ENCODE measurements around the gene ITGBL1.

The ITGBL1 gene

DNA sequence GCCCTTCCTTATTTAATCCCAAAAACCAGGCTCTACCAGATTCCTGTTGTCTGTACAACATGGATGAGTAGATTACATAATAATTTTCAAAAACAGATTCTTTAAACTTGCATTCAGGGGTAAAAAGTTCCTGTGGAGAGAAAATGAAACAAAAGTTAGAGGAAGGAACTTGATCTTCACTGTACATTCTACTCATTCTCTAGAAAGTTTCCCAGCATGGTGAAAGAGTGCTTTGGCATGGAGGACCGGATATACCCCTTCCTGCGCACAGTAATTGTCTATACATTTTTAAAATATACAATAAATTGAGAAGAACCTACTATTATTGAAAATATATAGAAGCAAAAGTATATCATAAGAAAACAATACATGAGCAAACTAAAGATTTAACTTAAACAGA lies 274.2 kb downstream of the ITGBL1 start:
- no peaks in the 10 kb centered on the region for H3K4me1 ChIP-seq (ENCODE audit: insufficient read depth, low read length, poor library complexity, severe bottlenecking)
- H4K20me1 ChIP-seq (ENCODE audit: insufficient read depth, low read length, poor library complexity, severe bottlenecking): no peaks in the 10 kb centered on the region
- no peaks in the 10 kb centered on the region for H3K79me2 ChIP-seq (ENCODE audit: insufficient read depth, low read length)
- H3K9me2 ChIP-seq (replicated peaks; ENCODE audit: low read depth, low read length): no peaks in the 10 kb centered on the region
- H3F3A ChIP-seq (ENCODE audit: low read depth): no peaks in the 10 kb centered on the region
- no peak overlapping the region for H3K9ac ChIP-seq (ENCODE audit: low read depth, low read length, poor library complexity, severe bottlenecking)
- H3K27me3 ChIP-seq (ENCODE audit: insufficient read depth, low read length, poor library complexity, severe bottlenecking): no peaks in the 10 kb centered on the region
- TF ChIP-seq EZH2phosphoT487 (IDR thresholded peaks at IDR 0.05; ENCODE audit: borderline replicate concordance): no peak
- TF ChIP-seq, protein P1, sequence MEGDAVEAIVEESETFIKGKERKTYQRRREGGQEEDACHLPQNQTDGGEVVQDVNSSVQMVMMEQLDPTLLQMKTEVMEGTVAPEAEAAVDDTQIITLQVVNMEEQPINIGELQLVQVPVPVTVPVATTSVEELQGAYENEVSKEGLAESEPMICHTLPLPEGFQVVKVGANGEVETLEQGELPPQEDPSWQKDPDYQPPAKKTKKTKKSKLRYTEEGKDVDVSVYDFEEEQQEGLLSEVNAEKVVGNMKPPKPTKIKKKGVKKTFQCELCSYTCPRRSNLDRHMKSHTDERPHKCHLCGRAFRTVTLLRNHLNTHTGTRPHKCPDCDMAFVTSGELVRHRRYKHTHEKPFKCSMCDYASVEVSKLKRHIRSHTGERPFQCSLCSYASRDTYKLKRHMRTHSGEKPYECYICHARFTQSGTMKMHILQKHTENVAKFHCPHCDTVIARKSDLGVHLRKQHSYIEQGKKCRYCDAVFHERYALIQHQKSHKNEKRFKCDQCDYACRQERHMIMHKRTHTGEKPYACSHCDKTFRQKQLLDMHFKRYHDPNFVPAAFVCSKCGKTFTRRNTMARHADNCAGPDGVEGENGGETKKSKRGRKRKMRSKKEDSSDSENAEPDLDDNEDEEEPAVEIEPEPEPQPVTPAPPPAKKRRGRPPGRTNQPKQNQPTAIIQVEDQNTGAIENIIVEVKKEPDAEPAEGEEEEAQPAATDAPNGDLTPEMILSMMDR (conservative IDR thresholded peaks at IDR 0.05; ENCODE audit: low read length): no peak
- H3K9me3 ChIP-seq (ENCODE audit: insufficient read depth, low read depth, low read length): no peaks in the 10 kb centered on the region
- no peaks in the 10 kb centered on the region for H3K36me3 ChIP-seq (ENCODE audit: insufficient read depth, low read length)
- no peak overlapping the region for H2AFZ ChIP-seq (ENCODE audit: low read length)
- no peak overlapping the region for H3K4me2 ChIP-seq (ENCODE audit: low read depth, low read length, poor library complexity, severe bottlenecking)
- no peak overlapping the region for H3K4me3 ChIP-seq (ENCODE audit: low read length, poor library complexity, severe bottlenecking)

DNA sequence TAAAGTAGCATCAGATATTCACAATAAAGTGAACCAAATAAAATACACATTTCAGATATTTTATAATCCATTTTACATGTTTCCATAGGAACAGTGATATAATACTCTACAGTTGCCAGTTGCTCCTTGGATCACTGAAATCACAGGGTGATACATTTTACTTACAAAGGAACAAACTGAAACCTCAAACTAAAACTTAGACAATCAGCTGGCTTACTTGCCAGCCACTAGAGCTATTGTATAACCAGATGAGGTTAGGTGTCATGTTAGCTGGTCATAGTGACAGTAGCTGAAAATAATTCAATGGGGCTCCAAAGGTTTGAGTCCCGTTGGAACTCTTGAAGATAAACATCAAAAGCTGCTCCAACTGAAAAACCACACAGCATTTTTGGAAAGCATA lies 274.6 kb downstream of the ITGBL1 start:
- Histone ChIP-seq H4K20me1 (ENCODE audit: insufficient read depth, low read length, poor library complexity, severe bottlenecking) (no peaks in the 10 kb centered on the region), H3K4me2 (ENCODE audit: low read depth, low read length, poor library complexity, severe bottlenecking) (no peak overlapping the region), H2AFZ (ENCODE audit: low read length) (no peak overlapping the region), H3K9me3 (ENCODE audit: insufficient read depth, low read depth, low read length) (no peaks in the 10 kb centered on the region), H3K27me3 (ENCODE audit: insufficient read depth, low read length, poor library complexity, severe bottlenecking) (no peaks in the 10 kb centered on the region), H3K9ac (ENCODE audit: low read depth, low read length, poor library complexity, severe bottlenecking) (no peak overlapping the region), H3K36me3 (ENCODE audit: insufficient read depth, low read length) (no peaks in the 10 kb centered on the region), H3K9me2 (replicated peaks; ENCODE audit: low read depth, low read length) (no peaks in the 10 kb centered on the region), H3F3A (ENCODE audit: low read depth) (no peaks in the 10 kb centered on the region), H3K4me3 (ENCODE audit: low read length, poor library complexity, severe bottlenecking) (no peak overlapping the region), H3K4me1 (ENCODE audit: insufficient read depth, low read length, poor library complexity, severe bottlenecking) (no peaks in the 10 kb centered on the region), H3K79me2 (ENCODE audit: insufficient read depth, low read length) (no peaks in the 10 kb centered on the region)
- TF ChIP-seq, protein P1 (conservative IDR thresholded peaks at IDR 0.05; ENCODE audit: low read length): no peak
- no peak for TF ChIP-seq EZH2phosphoT487 (IDR thresholded peaks at IDR 0.05; ENCODE audit: borderline replicate concordance)

DNA sequence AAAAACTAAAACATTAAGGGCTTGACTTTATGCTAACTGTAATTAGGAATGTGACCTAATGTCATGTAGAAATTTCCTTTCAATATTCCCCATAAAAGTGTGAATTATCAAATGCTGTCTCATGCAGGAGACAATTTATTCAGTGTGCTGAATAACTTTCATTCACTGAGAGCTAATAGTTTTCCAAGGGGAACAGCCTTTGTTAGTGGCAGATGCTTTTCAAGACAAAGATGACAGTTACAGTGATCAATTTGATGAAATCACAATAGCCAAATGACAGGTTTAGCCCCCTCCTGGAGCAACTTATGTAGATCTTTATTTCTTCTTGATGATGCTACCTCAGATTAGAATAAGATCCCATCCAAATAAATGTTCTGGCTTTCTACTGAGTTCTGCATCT lies 275.5 kb downstream of the ITGBL1 start:
- no peaks in the 10 kb centered on the region for H3K79me2 ChIP-seq (ENCODE audit: insufficient read depth, low read length)
- H3K36me3 ChIP-seq (ENCODE audit: insufficient read depth, low read length): no peaks in the 10 kb centered on the region
- no peaks in the 10 kb centered on the region for H3K9me2 ChIP-seq (replicated peaks; ENCODE audit: low read depth, low read length)
- H3K9ac ChIP-seq (ENCODE audit: low read depth, low read length, poor library complexity, severe bottlenecking): no peak overlapping the region
- H4K20me1 ChIP-seq (ENCODE audit: insufficient read depth, low read length, poor library complexity, severe bottlenecking): no peaks in the 10 kb centered on the region
- no peaks in the 10 kb centered on the region for H3K27me3 ChIP-seq (ENCODE audit: insufficient read depth, low read length, poor library complexity, severe bottlenecking)
- H3K4me1 ChIP-seq (ENCODE audit: insufficient read depth, low read length, poor library complexity, severe bottlenecking): no peaks in the 10 kb centered on the region
- no peak overlapping the region for H2AFZ ChIP-seq (ENCODE audit: low read length)
- H3K4me3 ChIP-seq (ENCODE audit: low read length, poor library complexity, severe bottlenecking): no peak overlapping the region
- H3K9me3 ChIP-seq (ENCODE audit: insufficient read depth, low read depth, low read length): no peaks in the 10 kb centered on the region
- no peak overlapping the region for H3K4me2 ChIP-seq (ENCODE audit: low read depth, low read length, poor library complexity, severe bottlenecking)
- no peaks in the 10 kb centered on the region for H3F3A ChIP-seq (ENCODE audit: low read depth)
- TF ChIP-seq EZH2phosphoT487 (IDR thresholded peaks at IDR 0.05; ENCODE audit: borderline replicate concordance): no peak
- TF ChIP-seq, protein P1 (conservative IDR thresholded peaks at IDR 0.05; ENCODE audit: low read length): no peak

Measured in Loucy (cell line).